ENCODE data around the gene SCGB1D4. TPM values are rescaled to one million over a fixed set of nuclear protein-coding genes. Genes with fewer than 3 reads are reported as not detected.

Gene SCGB1D4
- total and polyA plus RNA-seq, 10 donors: not detected

GRCh38 chr11:62273284-62273683 lies 25.6 kb downstream of the SCGB1D4 start:
- DNase-seq: no peak
- Histone ChIP-seq H3K4me3 (no peak overlapping the region), H3K36me3 (no peaks in the 10 kb centered on the region), H3K4me1 (no peaks in the 10 kb centered on the region), H3K27me3 (replicated peaks in 1 of 7) (peaks cover 0 to 8% (median 0%) of the 10 kb centered on the region in 7 donors), H3K27ac (no peak overlapping the region), H3K9me3 (no peaks in the 10 kb centered on the region)
- WGBS, 5 donors: 65 to 80% (median 68%) methylated on average over 5 of the region's 5 CpGs
- intact Hi-C loops (cut with DNase I; ENCODE audit: low total_unique reads): no loop called here
- TF ChIP-seq POLR2AphosphoS5 (IDR thresholded peaks at IDR 0.05) (no peak), CTCF (IDR thresholded peaks at IDR 0.05 in 8 of 11, conservative IDR thresholded peaks at IDR 0.05 in 3 of 11) (no peak), POLR2A (IDR thresholded peaks at IDR 0.05) (no peak)

GRCh38 chr11:62269654-62270278 lies 29.1 kb downstream of the SCGB1D4 start, which contains the start of gene SCGB2A2:
TSS of gene SCGB2A2 (plus strand) at chr11:62270158. CDS start at chr11:62270217, 59 bp downstream.
- intact Hi-C loops (cut with DNase I; ENCODE audit: low total_unique reads): no loop called here
- Histone ChIP-seq H3K36me3 (no peaks in the 10 kb centered on the region), H3K9me3 (no peaks in the 10 kb centered on the region), H3K27ac (no peak within 1 kb of the TSS), H3K27me3 (replicated peaks in 1 of 7) (peaks cover 0 to 8% (median 0%) of the 10 kb centered on the region in 7 donors), H3K4me1 (no peaks in the 10 kb centered on the region), H3K4me3 (no peak within 1 kb of the TSS)
- WGBS, 5 donors: 73 to 80% (median 77%) methylated on average over 10 of the region's 10 CpGs
- TF ChIP-seq POLR2AphosphoS5 (IDR thresholded peaks at IDR 0.05): no peak
- no peak for TF ChIP-seq POLR2A (IDR thresholded peaks at IDR 0.05)
- no peak for TF ChIP-seq CTCF (IDR thresholded peaks at IDR 0.05 in 8 of 11, conservative IDR thresholded peaks at IDR 0.05 in 3 of 11)
- DNase-seq: no peak

- Histone ChIP-seq H3K27me3 (replicated peaks in 1 of 7) (peaks cover 0 to 8% (median 0%) of the 10 kb centered on the region in 7 donors), H3K27ac (no peak overlapping the region), H3K9me3 (no peaks in the 10 kb centered on the region), H3K4me3 (no peak overlapping the region), H3K4me1 (no peaks in the 10 kb centered on the region), H3K36me3 (no peaks in the 10 kb centered on the region)
- 74 to 86% (median 77%) methylated on average over 3 of the region's 3 CpGs for WGBS, 5 donors
- no peak for DNase-seq
- intact Hi-C loops (cut with DNase I; ENCODE audit: low total_unique reads): no loop called here
- no peak for TF ChIP-seq POLR2A (IDR thresholded peaks at IDR 0.05)
- no peak for TF ChIP-seq POLR2AphosphoS5 (IDR thresholded peaks at IDR 0.05)
- no peak for TF ChIP-seq CTCF (IDR thresholded peaks at IDR 0.05 in 8 of 11, conservative IDR thresholded peaks at IDR 0.05 in 3 of 11)
Observed at GRCh38 chr11:62267576-62267975, 31.3 kb downstream of the SCGB1D4 start.

- H3K27me3 ChIP-seq (replicated peaks in 1 of 7): peaks cover 0 to 8% (median 0%) of the 10 kb centered on the region in 7 donors
- no peak for DNase-seq
- no peak overlapping the region for H3K4me3 ChIP-seq
- H3K9me3 ChIP-seq: no peaks in the 10 kb centered on the region
- TF ChIP-seq POLR2A (IDR thresholded peaks at IDR 0.05) (no peak), CTCF (IDR thresholded peaks at IDR 0.05 in 8 of 11, conservative IDR thresholded peaks at IDR 0.05 in 3 of 11) (no peak), POLR2AphosphoS5 (IDR thresholded peaks at IDR 0.05) (no peak)
- H3K4me1 ChIP-seq: no peaks in the 10 kb centered on the region
- intact Hi-C loops (cut with DNase I; ENCODE audit: low total_unique reads): no loop called here
- H3K27ac ChIP-seq: no peak overlapping the region
- no peaks in the 10 kb centered on the region for H3K36me3 ChIP-seq
- 73 to 100% (median 91%) methylated on average over 1 of the region's 1 CpG for WGBS, 5 donors
Observed at GRCh38 chr11:62267050-62267449, 31.8 kb downstream of the SCGB1D4 start.

Data from spleen (tissue), 11 donors.